ENCODE results near the gene ATG7.

ATG7 gene

GRCh38 chr3:11238060-11238459, 34.1 kb upstream of the ATG7 start:
- no peak overlapping the region for H2AFZ ChIP-seq
- H3K4me1 ChIP-seq, result no peaks in the 10 kb centered on the region
- no peaks in the 10 kb centered on the region for H3K79me2 ChIP-seq
- no peaks in the 10 kb centered on the region for H3K9me3 ChIP-seq (ENCODE audit: control insufficient read depth, low read length)
- TF ChIP-seq, protein P1, sequence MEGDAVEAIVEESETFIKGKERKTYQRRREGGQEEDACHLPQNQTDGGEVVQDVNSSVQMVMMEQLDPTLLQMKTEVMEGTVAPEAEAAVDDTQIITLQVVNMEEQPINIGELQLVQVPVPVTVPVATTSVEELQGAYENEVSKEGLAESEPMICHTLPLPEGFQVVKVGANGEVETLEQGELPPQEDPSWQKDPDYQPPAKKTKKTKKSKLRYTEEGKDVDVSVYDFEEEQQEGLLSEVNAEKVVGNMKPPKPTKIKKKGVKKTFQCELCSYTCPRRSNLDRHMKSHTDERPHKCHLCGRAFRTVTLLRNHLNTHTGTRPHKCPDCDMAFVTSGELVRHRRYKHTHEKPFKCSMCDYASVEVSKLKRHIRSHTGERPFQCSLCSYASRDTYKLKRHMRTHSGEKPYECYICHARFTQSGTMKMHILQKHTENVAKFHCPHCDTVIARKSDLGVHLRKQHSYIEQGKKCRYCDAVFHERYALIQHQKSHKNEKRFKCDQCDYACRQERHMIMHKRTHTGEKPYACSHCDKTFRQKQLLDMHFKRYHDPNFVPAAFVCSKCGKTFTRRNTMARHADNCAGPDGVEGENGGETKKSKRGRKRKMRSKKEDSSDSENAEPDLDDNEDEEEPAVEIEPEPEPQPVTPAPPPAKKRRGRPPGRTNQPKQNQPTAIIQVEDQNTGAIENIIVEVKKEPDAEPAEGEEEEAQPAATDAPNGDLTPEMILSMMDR (IDR thresholded peaks at IDR 0.05), result no peak
- no peak overlapping the region for H3K4me3 ChIP-seq (ENCODE audit: low read depth, low read length)
- H3K27ac ChIP-seq, result no peak overlapping the region
- no peak overlapping the region for H3K4me2 ChIP-seq (ENCODE audit: low read length)
- no peaks in the 10 kb centered on the region for H3K27me3 ChIP-seq (ENCODE audit: control insufficient read depth, insufficient read depth, low read length)
- no peaks in the 10 kb centered on the region for H3K36me3 ChIP-seq (ENCODE audit: control insufficient read depth, insufficient read depth, low read length)
- no peak overlapping the region for H3K9ac ChIP-seq

GRCh38 chr3:11238880-11239279, 33.3 kb upstream of the ATG7 start:
- Histone ChIP-seq H3K36me3 (ENCODE audit: control insufficient read depth, insufficient read depth, low read length) (no peaks in the 10 kb centered on the region), H2AFZ (no peak overlapping the region), H3K9ac (no peak overlapping the region), H3K27ac (no peak overlapping the region), H3K4me3 (ENCODE audit: low read depth, low read length) (no peak overlapping the region), H3K27me3 (ENCODE audit: control insufficient read depth, insufficient read depth, low read length) (no peaks in the 10 kb centered on the region), H3K4me1 (no peaks in the 10 kb centered on the region), H3K9me3 (ENCODE audit: control insufficient read depth, low read length) (no peaks in the 10 kb centered on the region), H3K79me2 (no peaks in the 10 kb centered on the region), H3K4me2 (ENCODE audit: low read length) (no peak overlapping the region)
- TF ChIP-seq, protein P1 (IDR thresholded peaks at IDR 0.05), result no peak

DNA sequence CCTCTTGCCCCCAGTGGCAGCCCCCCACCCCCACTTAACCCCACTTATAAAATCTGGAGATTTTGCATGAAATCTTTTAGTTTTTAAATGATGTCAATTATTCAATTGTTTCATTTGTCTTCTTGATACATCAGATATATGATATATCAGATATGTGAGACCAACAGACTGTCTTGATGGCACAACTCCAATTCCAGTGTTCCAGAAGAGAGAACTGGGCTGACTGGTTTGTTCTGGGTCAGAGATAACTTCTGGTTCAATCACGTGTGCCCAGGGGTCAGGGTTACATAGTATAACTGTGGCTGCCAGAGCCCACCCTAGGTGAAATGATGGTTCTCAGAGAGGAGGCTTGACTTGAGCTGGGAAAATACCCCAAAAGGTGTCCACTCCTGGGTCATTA, 32.4 kb upstream of the ATG7 start:
- TF ChIP-seq, protein P1 (IDR thresholded peaks at IDR 0.05), result no peak
- Histone ChIP-seq H3K27me3 (ENCODE audit: control insufficient read depth, insufficient read depth, low read length) (no peaks in the 10 kb centered on the region), H3K9me3 (ENCODE audit: control insufficient read depth, low read length) (no peaks in the 10 kb centered on the region), H3K4me2 (ENCODE audit: low read length) (no peak overlapping the region), H2AFZ (no peak overlapping the region), H3K27ac (no peak overlapping the region), H3K36me3 (ENCODE audit: control insufficient read depth, insufficient read depth, low read length) (no peaks in the 10 kb centered on the region), H3K79me2 (no peaks in the 10 kb centered on the region), H3K4me1 (no peaks in the 10 kb centered on the region), H3K4me3 (ENCODE audit: low read depth, low read length) (no peak overlapping the region), H3K9ac (no peak overlapping the region)

DNA sequence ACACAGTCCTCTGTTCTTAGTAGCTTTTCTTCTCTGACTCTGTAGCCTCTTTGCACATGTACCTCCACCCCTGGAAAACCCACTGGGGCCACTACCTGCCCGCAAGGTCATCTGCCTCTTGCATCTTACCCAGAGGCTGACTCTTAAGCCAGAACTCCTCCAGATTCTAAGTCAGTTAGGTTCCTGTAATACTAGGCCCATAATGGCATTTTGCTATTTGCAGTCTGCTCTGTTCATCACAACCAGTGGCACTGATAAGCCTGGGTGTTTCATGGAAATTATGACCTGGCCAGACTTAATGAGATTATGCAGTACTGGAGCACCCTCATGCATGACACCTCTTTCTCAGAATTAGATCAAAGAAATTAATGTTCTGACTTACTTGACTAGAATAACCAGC, 31.7 kb upstream of the ATG7 start:
- H3K9me3 ChIP-seq (ENCODE audit: control insufficient read depth, low read length), result no peaks in the 10 kb centered on the region
- no peaks in the 10 kb centered on the region for H3K4me1 ChIP-seq
- no peak overlapping the region for H3K9ac ChIP-seq
- H3K27ac ChIP-seq, result no peak overlapping the region
- no peaks in the 10 kb centered on the region for H3K36me3 ChIP-seq (ENCODE audit: control insufficient read depth, insufficient read depth, low read length)
- H3K27me3 ChIP-seq (ENCODE audit: control insufficient read depth, insufficient read depth, low read length), result no peaks in the 10 kb centered on the region
- TF ChIP-seq, protein P1 (IDR thresholded peaks at IDR 0.05), result no peak
- H3K4me2 ChIP-seq (ENCODE audit: low read length), result no peak overlapping the region
- no peak overlapping the region for H2AFZ ChIP-seq
- H3K79me2 ChIP-seq, result no peaks in the 10 kb centered on the region
- no peak overlapping the region for H3K4me3 ChIP-seq (ENCODE audit: low read depth, low read length)

GRCh38 chr3:11244121-11244677, 28.0 kb upstream of the ATG7 start:
- H3K79me2 ChIP-seq, result no peaks in the 10 kb centered on the region
- no peak overlapping the region for H3K4me2 ChIP-seq (ENCODE audit: low read length)
- H3K9me3 ChIP-seq (ENCODE audit: control insufficient read depth, low read length), result no peaks in the 10 kb centered on the region
- H3K27me3 ChIP-seq (ENCODE audit: control insufficient read depth, insufficient read depth, low read length), result no peaks in the 10 kb centered on the region
- H3K36me3 ChIP-seq (ENCODE audit: control insufficient read depth, insufficient read depth, low read length), result no peaks in the 10 kb centered on the region
- H3K4me3 ChIP-seq (ENCODE audit: low read depth, low read length), result no peak overlapping the region
- H2AFZ ChIP-seq, result no peak overlapping the region
- H3K4me1 ChIP-seq, result no peaks in the 10 kb centered on the region
- no peak overlapping the region for H3K9ac ChIP-seq
- H3K27ac ChIP-seq, result no peak overlapping the region
- TF ChIP-seq, protein P1 (IDR thresholded peaks at IDR 0.05), result no peak

Data from parathyroid adenoma (tissue), 2 donors.